WTC11 (cell line): Measurements from ENCODE around the gene KIAA1671. TPM values are rescaled to one million over a fixed set of nuclear protein-coding genes. Genes with fewer than 3 reads are reported as not detected.

Experiments used
- ATAC-seq: fragments of 200-7000 bp; cut with Tn5 transposase; 2 replicates; pipeline ENCODE4 v1.10.0; 2021; ENCODE audit warnings: mild to moderate bottlenecking, moderate library complexity
- CTCF ChIA-PET: fragments of 300-600 bp; sonication (Branson Sonifier 250); formaldehyde crosslinking; loops from one replicate; lab custom pipeline; 2021; ENCODE audit warnings: antibody characterized with exemption; lab: Charles Lee
- POLR2A ChIA-PET: fragments of 350-600 bp; sonication (Branson Sonifier 250); formaldehyde crosslinking; loops from one replicate; lab custom pipeline; 2021; ENCODE audit warnings: antibody characterized with exemption; lab: Charles Lee
- DNase-seq: peaks from one replicate; pipeline ENCODE4 v3.0.0; 2021; ENCODE audit warnings: low spot score
- H3K27ac Mint-ChIP-seq: 2 replicates; pipeline ENCODE4 v1.8.0; 2021; ENCODE audit warnings: mixed read lengths
- H3K27me3 Mint-ChIP-seq: 2 replicates; pipeline ENCODE4 v1.8.0; 2021; ENCODE audit warnings: low read depth, mild to moderate bottlenecking, moderate library complexity, mixed read lengths
- H3K36me3 Mint-ChIP-seq: 2 replicates; pipeline ENCODE4 v1.8.0; 2021; ENCODE audit warnings: mixed read lengths
- H3K4me1 Mint-ChIP-seq: 2 replicates; pipeline ENCODE4 v1.8.0; 2022; ENCODE audit warnings: mixed read lengths
- H3K4me3 Mint-ChIP-seq: 2 replicates; pipeline ENCODE4 v1.8.0; 2021; ENCODE audit warnings: mild to moderate bottlenecking, moderate library complexity, mixed read lengths
- H3K9me3 Mint-ChIP-seq: 2 replicates; pipeline ENCODE4 v1.8.0; 2021; ENCODE audit warnings: mixed read lengths
- ATF1 ChIP-seq: sonication (generic); formaldehyde crosslinking; IDR thresholded peaks from 2 replicates; pipeline ENCODE4 v1.8.1; 2023; ENCODE audit warnings: mild to moderate bottlenecking, moderate library complexity, missing genetic modification reagents
- ESRRA ChIP-seq: sonication (generic); formaldehyde crosslinking; IDR thresholded peaks from 2 replicates; pipeline ENCODE4 v1.8.1; 2022; ENCODE audit warnings: mild to moderate bottlenecking, missing genetic modification reagents, borderline replicate concordance
- ETV6 ChIP-seq: sonication (generic); formaldehyde crosslinking; IDR thresholded peaks from 2 replicates; pipeline ENCODE4 v1.8.1; 2022; ENCODE audit warnings: mild to moderate bottlenecking, missing genetic modification reagents
- HMGA2 ChIP-seq: fragments of 250-450 bp; sonication (Bioruptor Pico); IDR thresholded peaks from 2 replicates; pipeline ENCODE4 v1.4.0; 2021; ENCODE audit warnings: mild to moderate bottlenecking, moderate library complexity
- MXD4 ChIP-seq: fragments of 250-450 bp; sonication (Bioruptor Pico); IDR thresholded peaks from 2 replicates; pipeline ENCODE4 v1.8.0; 2021; ENCODE audit warnings: mild to moderate bottlenecking, moderate library complexity, borderline replicate concordance
- NFYB ChIP-seq: sonication (generic); formaldehyde crosslinking; conservative IDR thresholded peaks from 2 replicates; pipeline ENCODE4 v1.8.0; 2022; ENCODE audit warnings: low read depth, missing genetic modification reagents
- OVOL2 ChIP-seq: fragments of 250-450 bp; sonication (Bioruptor Pico); IDR thresholded peaks from 2 replicates; pipeline ENCODE4 v1.9.0; 2021; ENCODE audit warnings: mild to moderate bottlenecking, borderline replicate concordance
- PRDM15 ChIP-seq: sonication (generic); formaldehyde crosslinking; IDR thresholded peaks from 2 replicates; pipeline ENCODE4 v1.8.0; 2022; ENCODE audit warnings: missing genetic modification reagents
- PREB ChIP-seq: sonication (generic); formaldehyde crosslinking; IDR thresholded peaks from 2 replicates; pipeline ENCODE4 v1.8.1; 2022; ENCODE audit warnings: mild to moderate bottlenecking, missing genetic modification reagents, moderate library complexity, borderline replicate concordance
- RORB ChIP-seq: fragments of 250-450 bp; sonication (Bioruptor Pico); IDR thresholded peaks from 2 replicates; pipeline ENCODE4 v1.9.0; 2021; ENCODE audit warnings: mild to moderate bottlenecking
- SOX15 ChIP-seq: fragments of 250-450 bp; sonication (Bioruptor Pico); IDR thresholded peaks from 2 replicates; pipeline ENCODE4 v1.9.0; 2021; ENCODE audit warnings: mild to moderate bottlenecking
- ZBTB21 ChIP-seq: sonication (generic); formaldehyde crosslinking; IDR thresholded peaks from 2 replicates; pipeline ENCODE4 v1.8.1; 2023; ENCODE audit warnings: mild to moderate bottlenecking, missing genetic modification reagents, borderline replicate concordance
- ZNF317 ChIP-seq: sonication (generic); formaldehyde crosslinking; IDR thresholded peaks from 2 replicates; pipeline ENCODE4 v1.8.1; 2023; ENCODE audit warnings: low read depth, mild to moderate bottlenecking, moderate library complexity, missing genetic modification reagents, borderline replicate concordance
- ZNF416 ChIP-seq: fragments of 250-450 bp; sonication (Bioruptor Pico); IDR thresholded peaks from 2 replicates; pipeline ENCODE4 v1.9.0; 2021; ENCODE audit warnings: mild to moderate bottlenecking, inconsistent platforms
- ZNF423 ChIP-seq: fragments of 250-450 bp; sonication (Bioruptor Pico); IDR thresholded peaks from 2 replicates; pipeline ENCODE4 v2.1.2; 2022; ENCODE audit warnings: mild to moderate bottlenecking, moderate library complexity
- total RNA-seq: library from RNA; stranded (reverse); gene quantifications from 3 replicates; pipeline ENCODE4 v1.2.3, GENCODE V29; 2021
- TF ChIP-seq, protein P1 (sequence below): fragments of 250-450 bp; sonication (Bioruptor Pico); IDR thresholded peaks from 2 replicates; pipeline ENCODE4 v1.8.0; 2021; ENCODE audit warnings: mild to moderate bottlenecking
- TF ChIP-seq, protein P2 (sequence below): sonication (generic); formaldehyde crosslinking; IDR thresholded peaks from 2 replicates; pipeline ENCODE4 v1.8.1; 2023; ENCODE audit warnings: mild to moderate bottlenecking, missing genetic modification reagents
- TF ChIP-seq, protein P3 (sequence below): sonication (generic); formaldehyde crosslinking; IDR thresholded peaks from 2 replicates; pipeline ENCODE4 v1.8.1; 2023; ENCODE audit warnings: mild to moderate bottlenecking, missing genetic modification reagents

KIAA1671 gene
- total RNA-seq, 1 experiment from 2014 or later = 26.0 TPM

DNA sequence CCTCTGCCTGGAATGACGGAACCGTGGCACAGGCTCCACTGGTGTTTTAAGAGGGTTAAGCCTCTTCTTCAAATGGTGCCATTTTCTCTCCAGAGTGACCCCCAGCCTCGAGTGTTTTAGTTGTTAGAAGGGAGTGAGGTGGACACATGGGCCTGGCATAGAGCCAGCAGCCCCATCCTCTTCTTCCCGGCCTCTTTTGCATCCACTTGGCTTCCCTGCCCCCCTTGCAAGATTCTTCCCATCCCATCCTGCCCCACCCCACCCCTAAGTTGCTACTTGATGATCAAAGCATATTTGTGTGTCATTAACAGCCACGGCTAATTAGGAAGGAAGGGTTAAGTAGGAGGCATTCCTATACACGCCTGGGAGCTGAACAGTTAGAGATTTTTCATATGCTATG is 174.8 kb downstream of the KIAA1671 start:
- TF ChIP-seq MXD4 (CRISPR knock-in tag) = no peak
- TF ChIP-seq, protein P1, sequence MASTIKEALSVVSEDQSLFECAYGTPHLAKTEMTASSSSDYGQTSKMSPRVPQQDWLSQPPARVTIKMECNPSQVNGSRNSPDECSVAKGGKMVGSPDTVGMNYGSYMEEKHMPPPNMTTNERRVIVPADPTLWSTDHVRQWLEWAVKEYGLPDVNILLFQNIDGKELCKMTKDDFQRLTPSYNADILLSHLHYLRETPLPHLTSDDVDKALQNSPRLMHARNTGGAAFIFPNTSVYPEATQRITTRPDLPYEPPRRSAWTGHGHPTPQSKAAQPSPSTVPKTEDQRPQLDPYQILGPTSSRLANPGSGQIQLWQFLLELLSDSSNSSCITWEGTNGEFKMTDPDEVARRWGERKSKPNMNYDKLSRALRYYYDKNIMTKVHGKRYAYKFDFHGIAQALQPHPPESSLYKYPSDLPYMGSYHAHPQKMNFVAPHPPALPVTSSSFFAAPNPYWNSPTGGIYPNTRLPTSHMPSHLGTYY (CRISPR knock-in tag) = no peak
- TF ChIP-seq ZNF423 (CRISPR knock-in tag) = no peak
- no peak for TF ChIP-seq NFYB (CRISPR knock-in tag)
- no peak for TF ChIP-seq ZNF317 (CRISPR knock-in tag)
- no peak for TF ChIP-seq ETV6 (CRISPR knock-in tag)
- TF ChIP-seq PREB (CRISPR knock-in tag) = no peak
- TF ChIP-seq, protein P2, sequence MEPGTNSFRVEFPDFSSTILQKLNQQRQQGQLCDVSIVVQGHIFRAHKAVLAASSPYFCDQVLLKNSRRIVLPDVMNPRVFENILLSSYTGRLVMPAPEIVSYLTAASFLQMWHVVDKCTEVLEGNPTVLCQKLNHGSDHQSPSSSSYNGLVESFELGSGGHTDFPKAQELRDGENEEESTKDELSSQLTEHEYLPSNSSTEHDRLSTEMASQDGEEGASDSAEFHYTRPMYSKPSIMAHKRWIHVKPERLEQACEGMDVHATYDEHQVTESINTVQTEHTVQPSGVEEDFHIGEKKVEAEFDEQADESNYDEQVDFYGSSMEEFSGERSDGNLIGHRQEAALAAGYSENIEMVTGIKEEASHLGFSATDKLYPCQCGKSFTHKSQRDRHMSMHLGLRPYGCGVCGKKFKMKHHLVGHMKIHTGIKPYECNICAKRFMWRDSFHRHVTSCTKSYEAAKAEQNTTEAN (CRISPR knock-in tag) = no peak
- no peak for TF ChIP-seq ZBTB21 (CRISPR knock-in tag)
- TF ChIP-seq, protein P3, sequence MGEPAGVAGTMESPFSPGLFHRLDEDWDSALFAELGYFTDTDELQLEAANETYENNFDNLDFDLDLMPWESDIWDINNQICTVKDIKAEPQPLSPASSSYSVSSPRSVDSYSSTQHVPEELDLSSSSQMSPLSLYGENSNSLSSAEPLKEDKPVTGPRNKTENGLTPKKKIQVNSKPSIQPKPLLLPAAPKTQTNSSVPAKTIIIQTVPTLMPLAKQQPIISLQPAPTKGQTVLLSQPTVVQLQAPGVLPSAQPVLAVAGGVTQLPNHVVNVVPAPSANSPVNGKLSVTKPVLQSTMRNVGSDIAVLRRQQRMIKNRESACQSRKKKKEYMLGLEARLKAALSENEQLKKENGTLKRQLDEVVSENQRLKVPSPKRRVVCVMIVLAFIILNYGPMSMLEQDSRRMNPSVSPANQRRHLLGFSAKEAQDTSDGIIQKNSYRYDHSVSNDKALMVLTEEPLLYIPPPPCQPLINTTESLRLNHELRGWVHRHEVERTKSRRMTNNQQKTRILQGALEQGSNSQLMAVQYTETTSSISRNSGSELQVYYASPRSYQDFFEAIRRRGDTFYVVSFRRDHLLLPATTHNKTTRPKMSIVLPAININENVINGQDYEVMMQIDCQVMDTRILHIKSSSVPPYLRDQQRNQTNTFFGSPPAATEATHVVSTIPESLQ (CRISPR knock-in tag) = no peak
- TF ChIP-seq RORB (CRISPR knock-in tag) = no peak
- TF ChIP-seq PRDM15 = no peak
- TF ChIP-seq SOX15 (CRISPR knock-in tag) = no peak
- TF ChIP-seq ZNF416 (CRISPR knock-in tag) = no peak
- TF ChIP-seq ATF1 (CRISPR knock-in tag) = no peak
- no peak for TF ChIP-seq HMGA2
- TF ChIP-seq ESRRA (CRISPR knock-in tag) = no peak
- TF ChIP-seq OVOL2 = no peak
- Mint-ChIP-seq H3K4me3 (no peak overlapping the region), H3K4me1 (peaks cover 23% of the 10 kb centered on the region), H3K9me3 (peaks cover 13% of the 10 kb centered on the region), H3K27ac (no peak overlapping the region), H3K36me3 (peaks cover 9% of the 10 kb centered on the region), H3K27me3 (no peaks in the 10 kb centered on the region)
- DNase-seq (no peak), ATAC-seq (no peak)
- CTCF ChIA-PET = interaction anchor here (12.1 kb wide), 1 partner anchor 15 kb away, joined by 81 read pairs; no protein-coding TSS in a partner anchor
- POLR2A ChIA-PET = no interaction called here
